Lower lobe of right lung (tissue), 2 donors: ENCODE results near the gene SMG5. TPM values are rescaled to one million over a fixed set of nuclear protein-coding genes. Genes with fewer than 3 reads are reported as not detected.

Experiments
- ATAC-seq, 2 donors: fragments of 200-7000 bp; cut with Tn5 transposase; one replicate each; pipeline ENCODE4 v1.9.1; 2020 to 2022; ENCODE audit warnings: mild to moderate bottlenecking in 2 of 2, moderate library complexity in 2 of 2
- DNase-seq: peaks from one replicate; pipeline ENCODE4 v3.0.0-alpha.2; 2020
- H3K27ac ChIP-seq: fragments of 200-600 bp; one replicate; pipeline ENCODE4 v1.8.0; 2022
- H3K27me3 ChIP-seq: fragments of 200-600 bp; one replicate; pipeline ENCODE4 v1.8.0; 2022; ENCODE audit warnings: low read depth
- H3K36me3 ChIP-seq: fragments of 200-600 bp; one replicate; pipeline ENCODE4 v1.8.0; 2022; ENCODE audit warnings: mild to moderate bottlenecking
- H3K4me1 ChIP-seq: fragments of 200-600 bp; one replicate; pipeline ENCODE4 v1.8.0; 2022
- H3K4me3 ChIP-seq: fragments of 200-600 bp; one replicate; pipeline ENCODE4 v1.8.0; 2022; ENCODE audit warnings: mild to moderate bottlenecking
- H3K9me3 ChIP-seq: fragments of 200-600 bp; one replicate; pipeline ENCODE4 v1.8.0; 2022
- intact Hi-C: fragments of 100-400 bp; cut with DNase I; formaldehyde crosslinking; loops from one replicate; pipeline ENCODE4 v1.11.0; 2022
- total RNA-seq: library from RNA; stranded (reverse); fragmentation: NEBNext Ultra II Directional; extraction: Animal tissue kit (Norgen Biotek cat#: 25700); gene quantifications from one replicate; pipeline ENCODE4 v1.2.1, GENCODE V29; 2021
- TF ChIP-seq, protein P1 (sequence below): fragments of 200-600 bp; IDR thresholded peaks from one replicate; pipeline ENCODE4 v1.8.0; 2022; ENCODE audit warnings: antibody characterized with exemption, mild to moderate bottlenecking
- donor health status: DM: no; HTN: yes; CAD: no; lungs with severe emphysema.

The SMG5 gene
- total RNA-seq, 1 donor from 2014 or later: 68.9 TPM

DNA sequence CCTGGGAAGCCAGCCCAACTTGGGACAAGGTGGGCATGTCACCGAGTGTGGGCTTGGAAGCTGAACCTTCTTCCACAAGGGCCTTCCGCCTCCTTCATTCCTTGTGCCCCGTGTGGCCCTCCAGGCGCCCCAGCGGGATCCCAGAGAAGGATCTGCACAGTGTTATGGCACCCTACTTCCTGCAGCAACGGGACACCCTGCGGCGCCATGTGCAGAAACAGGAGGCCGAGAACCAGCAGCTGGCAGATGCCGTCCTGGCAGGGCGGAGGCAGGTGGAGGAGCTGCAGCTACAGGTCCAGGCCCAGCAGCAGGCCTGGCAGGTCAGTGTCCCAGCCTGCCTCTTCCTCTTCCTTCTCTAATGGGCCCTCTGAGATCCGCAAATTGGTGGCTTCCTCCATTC lies 46.5 kb downstream of the SMG5 start:
- no peak overlapping the region for H3K27ac ChIP-seq
- TF ChIP-seq, protein P1, sequence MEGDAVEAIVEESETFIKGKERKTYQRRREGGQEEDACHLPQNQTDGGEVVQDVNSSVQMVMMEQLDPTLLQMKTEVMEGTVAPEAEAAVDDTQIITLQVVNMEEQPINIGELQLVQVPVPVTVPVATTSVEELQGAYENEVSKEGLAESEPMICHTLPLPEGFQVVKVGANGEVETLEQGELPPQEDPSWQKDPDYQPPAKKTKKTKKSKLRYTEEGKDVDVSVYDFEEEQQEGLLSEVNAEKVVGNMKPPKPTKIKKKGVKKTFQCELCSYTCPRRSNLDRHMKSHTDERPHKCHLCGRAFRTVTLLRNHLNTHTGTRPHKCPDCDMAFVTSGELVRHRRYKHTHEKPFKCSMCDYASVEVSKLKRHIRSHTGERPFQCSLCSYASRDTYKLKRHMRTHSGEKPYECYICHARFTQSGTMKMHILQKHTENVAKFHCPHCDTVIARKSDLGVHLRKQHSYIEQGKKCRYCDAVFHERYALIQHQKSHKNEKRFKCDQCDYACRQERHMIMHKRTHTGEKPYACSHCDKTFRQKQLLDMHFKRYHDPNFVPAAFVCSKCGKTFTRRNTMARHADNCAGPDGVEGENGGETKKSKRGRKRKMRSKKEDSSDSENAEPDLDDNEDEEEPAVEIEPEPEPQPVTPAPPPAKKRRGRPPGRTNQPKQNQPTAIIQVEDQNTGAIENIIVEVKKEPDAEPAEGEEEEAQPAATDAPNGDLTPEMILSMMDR: no peak
- H3K27me3 ChIP-seq: no peaks in the 10 kb centered on the region
- DNase-seq: no peak
- peaks cover 84% of the 10 kb centered on the region for H3K36me3 ChIP-seq
- H3K4me3 ChIP-seq: no peak overlapping the region
- no peaks in the 10 kb centered on the region for H3K9me3 ChIP-seq
- intact Hi-C loops: no loop called here
- ATAC-seq: no peak
- H3K4me1 ChIP-seq: no peaks in the 10 kb centered on the region

DNA sequence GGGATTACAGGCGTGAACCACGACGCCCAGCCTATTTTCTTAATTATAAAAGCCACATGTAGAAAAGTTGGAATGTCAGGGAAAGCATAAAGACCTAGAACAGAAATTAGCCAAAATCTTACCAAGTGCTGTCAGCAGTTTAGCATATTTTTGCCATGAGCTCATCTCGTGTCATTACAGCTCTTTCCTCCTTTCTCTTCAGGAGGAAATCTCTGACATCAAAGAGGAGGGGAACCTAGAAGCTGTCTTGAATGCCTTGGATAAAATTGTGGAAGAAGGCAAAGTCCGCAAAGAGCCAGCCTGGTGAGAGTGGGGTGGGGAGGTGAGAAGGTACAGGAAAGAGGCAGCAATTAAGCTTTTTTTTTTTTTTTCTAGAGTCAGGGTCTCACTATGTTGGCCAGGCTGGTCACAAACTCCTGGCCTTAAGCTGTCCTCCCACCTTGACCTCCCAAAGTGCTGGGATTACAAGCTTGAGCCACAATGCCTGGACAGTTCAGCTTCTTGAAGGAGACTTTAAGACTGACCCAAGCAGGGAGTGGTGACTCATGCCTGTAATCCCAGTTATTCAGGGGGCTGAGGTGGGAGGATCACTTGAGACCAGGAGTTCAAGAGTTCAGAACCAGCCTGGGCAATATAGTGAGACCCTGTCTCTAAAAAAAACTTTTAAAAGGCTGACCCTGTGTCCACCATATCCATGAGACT lies 49.0 kb downstream of the SMG5 start:
- no peak for DNase-seq
- intact Hi-C loops: no loop called here
- Histone ChIP-seq H3K27ac (no peak overlapping the region), H3K4me3 (no peak overlapping the region), H3K36me3 (peaks cover 78% of the 10 kb centered on the region), H3K9me3 (no peaks in the 10 kb centered on the region), H3K4me1 (no peaks in the 10 kb centered on the region), H3K27me3 (no peaks in the 10 kb centered on the region)
- ATAC-seq: no peak
- TF ChIP-seq, protein P1: no peak

DNA sequence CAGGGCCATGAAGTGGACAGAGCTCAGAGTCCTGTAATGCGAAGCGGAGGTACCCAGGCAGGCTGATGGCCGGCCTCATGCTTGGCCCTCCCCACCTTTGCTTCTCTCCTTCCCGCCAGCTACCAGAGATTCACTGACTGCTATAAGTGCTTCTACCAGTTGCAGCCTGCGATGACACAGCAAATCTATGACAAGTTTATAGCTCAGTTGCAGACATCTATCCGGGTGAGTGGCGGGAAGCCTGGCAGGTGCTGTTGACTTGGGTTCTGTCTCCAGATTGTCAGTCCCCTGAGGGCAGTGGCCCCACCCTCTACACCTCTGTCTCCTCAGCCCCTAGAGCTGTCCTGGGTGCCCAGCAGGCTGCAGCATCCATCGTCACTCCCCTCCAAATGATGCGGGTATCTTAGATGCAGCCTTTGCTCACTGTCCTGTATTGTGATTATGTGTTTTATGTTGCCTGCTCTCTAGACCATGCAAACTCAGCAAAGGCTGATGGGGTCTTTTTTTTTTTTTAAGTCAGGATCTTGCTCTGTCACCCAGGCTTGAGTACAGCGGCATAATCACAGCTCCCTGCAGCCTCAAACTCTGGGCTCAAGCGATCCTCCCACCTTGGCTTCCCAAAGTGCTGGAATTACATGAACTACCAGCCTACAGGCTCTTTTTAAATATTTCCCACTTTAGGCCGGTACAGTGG lies 50.3 kb downstream of the SMG5 start:
- DNase-seq (no peak), ATAC-seq (no peak)
- TF ChIP-seq, protein P1: no peak
- Histone ChIP-seq H3K4me3 (no peak overlapping the region), H3K36me3 (peaks cover 77% of the 10 kb centered on the region), H3K9me3 (no peaks in the 10 kb centered on the region), H3K27ac (no peak overlapping the region), H3K4me1 (no peaks in the 10 kb centered on the region), H3K27me3 (no peaks in the 10 kb centered on the region)
- intact Hi-C loops: no loop called here

DNA sequence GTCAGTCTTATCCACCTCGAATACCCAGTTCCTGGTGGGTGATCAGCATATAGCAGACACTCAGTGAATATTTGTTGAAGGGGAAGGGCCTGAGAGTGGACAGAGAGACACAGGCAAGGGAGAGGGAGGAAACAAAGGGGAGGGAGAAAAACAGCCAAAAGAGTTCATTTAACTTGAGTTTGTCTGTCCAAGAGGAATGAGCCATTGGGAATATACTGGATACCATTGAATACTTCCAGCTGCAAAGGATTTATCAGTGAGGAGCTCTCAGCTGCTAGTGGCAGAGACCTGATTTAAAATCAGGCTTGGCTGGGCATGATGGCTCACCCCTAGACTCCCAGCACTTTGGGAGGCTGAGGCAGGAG lies 52.2 kb downstream of the SMG5 start:
- Histone ChIP-seq H3K4me1 (peaks cover 4% of the 10 kb centered on the region), H3K27me3 (no peaks in the 10 kb centered on the region), H3K36me3 (peaks cover 76% of the 10 kb centered on the region), H3K27ac (no peak overlapping the region), H3K9me3 (no peaks in the 10 kb centered on the region), H3K4me3 (no peak overlapping the region)
- DNase-seq (no peak), ATAC-seq (no peak)
- intact Hi-C loops: no loop called here
- TF ChIP-seq, protein P1: no peak

DNA sequence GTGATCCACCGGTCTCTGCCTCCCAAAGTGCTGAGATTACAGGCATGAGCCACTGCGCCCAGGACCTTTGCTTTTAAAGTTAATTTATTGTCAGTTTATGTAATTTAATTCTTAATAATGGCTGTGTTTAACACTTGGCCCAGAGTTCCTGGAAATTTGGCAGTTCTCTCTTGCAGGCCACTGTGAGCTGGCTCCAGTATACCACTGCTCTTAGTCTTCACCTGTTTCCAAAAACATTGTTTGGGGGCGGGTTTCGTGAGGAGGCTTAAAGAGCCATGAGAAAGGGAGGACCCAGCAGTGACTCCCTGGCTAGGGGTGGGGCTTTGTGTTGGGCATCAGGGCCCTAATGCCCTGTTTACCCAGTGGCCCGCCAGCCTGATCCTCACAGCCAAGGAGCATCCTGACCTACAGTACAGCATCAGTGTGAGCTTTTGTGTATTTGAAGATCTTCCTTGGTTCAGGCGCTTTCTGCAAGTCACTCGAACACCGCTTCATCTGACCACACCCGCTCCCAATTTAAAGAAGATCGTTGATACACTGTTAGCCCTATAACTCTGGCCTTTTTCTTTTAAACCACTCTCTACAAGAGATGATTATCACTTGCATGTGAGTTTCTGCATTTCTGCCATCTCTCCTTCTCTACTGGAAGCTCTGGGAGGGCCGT lies 52.7 kb downstream of the SMG5 start:
- DNase-seq (no peak), ATAC-seq (no peak)
- Histone ChIP-seq H3K36me3 (peaks cover 75% of the 10 kb centered on the region), H3K27me3 (no peaks in the 10 kb centered on the region), H3K4me1 (peaks cover 9% of the 10 kb centered on the region), H3K9me3 (no peaks in the 10 kb centered on the region), H3K27ac (no peak overlapping the region), H3K4me3 (no peak overlapping the region)
- intact Hi-C loops: loop anchor here (5.0 kb wide), 1 partner anchor 83 kb away; no protein-coding TSS in a partner anchor
- TF ChIP-seq, protein P1: no peak
